H1 (cell line): Measurements from ENCODE around the gene CAMK2A. TPM values are rescaled to one million over a fixed set of nuclear protein-coding genes. Genes with fewer than 3 reads are reported as not detected.

Experiments
- CTCF ChIA-PET: fragments of 300-600 bp; sonication (Branson Sonifier 250); formaldehyde crosslinking; loops from one replicate; lab custom pipeline; 2021; ENCODE audit not compliant: partially characterized antibody; lab: Charles Lee
- POLR2A ChIA-PET: fragments of 300-600 bp; sonication (Branson Sonifier 250); formaldehyde crosslinking; loops from one replicate; lab custom pipeline; 2021; ENCODE audit warnings: inconsistent platforms; ENCODE audit not compliant: partially characterized antibody; lab: Charles Lee
- DNase-seq, 2 experiments: peaks; one replicate each; pipeline versions ENCODE4 v3.0.0 to v3.0.0-alpha.2; 2010 to 2022; ENCODE audit warnings: low spot score in 2 of 2, low read depth in 1 of 2, mixed read lengths in 1 of 2
- FAIRE-seq: peaks from 2 replicates; lab custom pipeline; 2011; peaks lifted over from hg19 to GRCh38; lab: Jason Lieb, UNC
- H2AFZ ChIP-seq: 2 replicates; pipeline ENCODE4 v1.8.1; 2012; ENCODE audit warnings: low read length, inconsistent platforms
- H2AK5ac ChIP-seq: 2 replicates; pipeline ENCODE4 v1.6.1; 2013; ENCODE audit warnings: low read depth, low read length
- H2BK120ac ChIP-seq: replicated peaks from 2 replicates; pipeline ENCODE3; 2013; ENCODE audit warnings: low read depth, low read length, inconsistent platforms
- H2BK12ac ChIP-seq: 2 replicates; pipeline ENCODE4 v1.6.1; 2013; ENCODE audit warnings: low read depth, low read length
- H2BK15ac ChIP-seq: 2 replicates; pipeline ENCODE4 v1.6.1; 2013; ENCODE audit warnings: low read length
- H2BK20ac ChIP-seq: 2 replicates; pipeline ENCODE4 v1.6.1; 2013; ENCODE audit warnings: low read length
- H2BK5ac ChIP-seq: 2 replicates; pipeline ENCODE4 v1.6.1; 2013; ENCODE audit warnings: low read depth, low read length
- H3K14ac ChIP-seq: 2 replicates; pipeline ENCODE4 v1.6.1; 2013; ENCODE audit warnings: inconsistent platforms; ENCODE audit not compliant: insufficient read length
- H3K18ac ChIP-seq: 2 replicates; pipeline ENCODE4 v1.6.1; 2013; ENCODE audit warnings: low read length; ENCODE audit errors: extremely low read depth
- H3K23ac ChIP-seq: 2 replicates; pipeline ENCODE4 v1.6.1; 2013; ENCODE audit warnings: inconsistent platforms; ENCODE audit not compliant: insufficient read length
- H3K23me2 ChIP-seq: 2 replicates; pipeline ENCODE4 v1.6.1; 2013; ENCODE audit warnings: low read depth, low read length
- H3K27ac ChIP-seq: 2 replicates; pipeline ENCODE4 v1.6.1; 2011; ENCODE audit warnings: low read depth, low read length, inconsistent platforms
- H3K27me3 ChIP-seq, 4 experiments: replicated peaks in 1 of 4; 1 replicate in 1 of 4; 2 replicates in 3 of 4; pipeline versions ENCODE4 v1.6.1 to v1.8.1; 2011 to 2013; ENCODE audit warnings: low read length in 3 of 4, mild to moderate bottlenecking in 3 of 4, inconsistent platforms in 2 of 4, mixed read lengths in 2 of 4, moderate library complexity in 1 of 4; ENCODE audit not compliant: control insufficient read depth in 3 of 4, insufficient read depth in 3 of 4; ENCODE audit errors: extremely low read depth in 1 of 4
- H3K36me3 ChIP-seq, 4 experiments: 2 replicates each; pipeline versions ENCODE4 v1.6.1 to v1.8.1; 2011 to 2013; ENCODE audit warnings: mild to moderate bottlenecking in 4 of 4, low read length in 3 of 4, moderate library complexity in 2 of 4, control low read depth in 1 of 4, inconsistent platforms in 1 of 4; ENCODE audit not compliant: insufficient read depth in 4 of 4, control insufficient read depth in 2 of 4
- H3K4ac ChIP-seq: replicated peaks from 2 replicates; pipeline ENCODE3; 2013; ENCODE audit warnings: low read length, low read depth, mixed read lengths, inconsistent platforms; ENCODE audit not compliant: insufficient read length
- H3K4me1 ChIP-seq, 4 experiments: replicated peaks in 1 of 4; 1 replicate in 1 of 4; 2 replicates in 3 of 4; pipeline versions ENCODE4 v1.6.1 to v1.8.1; 2011 to 2013; ENCODE audit warnings: low read length in 3 of 4, inconsistent platforms in 2 of 4, mixed read lengths in 1 of 4; ENCODE audit not compliant: insufficient read depth in 4 of 4, control insufficient read depth in 3 of 4
- H3K4me2 ChIP-seq, 2 experiments: 2 replicates each; pipeline versions ENCODE4 v1.6.1 to v1.8.1; 2011 to 2013; ENCODE audit warnings: low read depth in 2 of 2, low read length in 2 of 2, control low read depth in 1 of 2, inconsistent platforms in 1 of 2, mild to moderate bottlenecking in 1 of 2; ENCODE audit not compliant: insufficient read depth in 1 of 2
- H3K4me3 ChIP-seq, 4 experiments: fragments of 200-600, 300-600 bp in 1 of 4; sonication (generic), shearing (Covaris generic), sonication (Bioruptor Twin) in 1 of 4; 2 replicates each; pipeline versions ENCODE4 v1.5.1 to v1.8.1; 2011 to 2016; ENCODE audit warnings: low read length in 4 of 4, low read depth in 3 of 4, control low read depth in 2 of 4, inconsistent platforms in 2 of 4, mild to moderate bottlenecking in 2 of 4, mixed read lengths in 1 of 4, moderate library complexity in 1 of 4; ENCODE audit not compliant: insufficient read depth in 2 of 4; ENCODE audit errors: extremely low read depth in 1 of 4
- H3K56ac ChIP-seq: replicated peaks from 2 replicates; pipeline ENCODE3; 2013; ENCODE audit warnings: low read depth, mild to moderate bottlenecking, mixed read lengths, low read length, inconsistent platforms; ENCODE audit not compliant: insufficient read length
- H3K79me1 ChIP-seq: 2 replicates; pipeline ENCODE4 v1.6.1; 2013; ENCODE audit warnings: low read depth, low read length, control low read depth
- H3K79me2 ChIP-seq, 2 experiments: 2 replicates each; pipeline versions ENCODE4 v1.6.1 to v1.8.1; 2012 to 2013; ENCODE audit warnings: low read length in 2 of 2, mild to moderate bottlenecking in 2 of 2, inconsistent platforms in 1 of 2; ENCODE audit not compliant: insufficient read depth in 2 of 2, control insufficient read depth in 1 of 2
- H3K9ac ChIP-seq, 4 experiments: replicated peaks in 1 of 4; 1 replicate in 1 of 4; 2 replicates in 3 of 4; pipeline versions ENCODE4 v1.6.1 to v1.8.1; 2011 to 2013; ENCODE audit warnings: low read depth in 3 of 4, low read length in 3 of 4, control low read depth in 2 of 4, mild to moderate bottlenecking in 2 of 4, moderate library complexity in 2 of 4, inconsistent platforms in 1 of 4; ENCODE audit errors: extremely low read depth in 1 of 4
- H3K9me3 ChIP-seq, 2 experiments: 2 replicates each; pipeline versions ENCODE4 v1.6.1 to v1.8.1; 2012 to 2013; ENCODE audit warnings: mild to moderate bottlenecking in 2 of 2, moderate library complexity in 2 of 2, control low read depth in 1 of 2, inconsistent platforms in 1 of 2, low read depth in 1 of 2, low read length in 1 of 2, mixed read lengths in 1 of 2; ENCODE audit not compliant: insufficient read depth in 2 of 2
- H4K20me1 ChIP-seq, 2 experiments: replicated peaks in 1 of 2; 2 replicates each; pipeline versions ENCODE3 to v1.8.1; 2011 to 2013; ENCODE audit warnings: inconsistent platforms in 2 of 2, low read length in 2 of 2, mild to moderate bottlenecking in 1 of 2; ENCODE audit not compliant: insufficient read depth in 2 of 2, control insufficient read depth in 1 of 2
- H4K5ac ChIP-seq: 2 replicates; pipeline ENCODE4 v1.6.1; 2013; ENCODE audit warnings: low read length, low read depth, mixed read lengths, inconsistent platforms; ENCODE audit not compliant: insufficient read length
- H4K8ac ChIP-seq: 2 replicates; pipeline ENCODE4 v1.8.0; 2013; ENCODE audit warnings: mild to moderate bottlenecking, moderate library complexity, low read length, inconsistent platforms; ENCODE audit not compliant: insufficient read depth; ENCODE audit errors: extremely low read depth
- H4K91ac ChIP-seq: replicated peaks from 2 replicates; pipeline ENCODE3; 2013; ENCODE audit warnings: low read length, mixed read lengths, inconsistent platforms; ENCODE audit not compliant: insufficient read length
- BACH1 ChIP-seq: IDR thresholded peaks from 2 replicates; pipeline ENCODE4 v1.6.1; 2012; ENCODE audit warnings: low read length, improper control_type of control experiment
- CBX5 ChIP-seq: fragments of 300-800, 300-1000 bp; sonication (generic); IDR thresholded peaks from 2 replicates; pipeline ENCODE4 v1.7.1; 2016; ENCODE audit warnings: antibody characterized with exemption, low read length, low read depth
- EP300 ChIP-seq, 2 experiments: IDR thresholded peaks; 1 replicate in 1 of 2; 2 replicates in 1 of 2; pipeline ENCODE4 v1.6.1; 2011 to 2012; ENCODE audit warnings: low read depth in 2 of 2, low read length in 2 of 2, mild to moderate bottlenecking in 2 of 2, borderline replicate concordance in 1 of 2, inconsistent platforms in 1 of 2, moderate library complexity in 1 of 2
- GABPA ChIP-seq: IDR thresholded peaks from 2 replicates; pipeline ENCODE4 v1.6.1; 2011; ENCODE audit warnings: mild to moderate bottlenecking, low read length, moderate library complexity, borderline replicate concordance; ENCODE audit not compliant: insufficient read depth
- RAD21 ChIP-seq, 2 experiments: IDR thresholded peaks in 1 of 2; conservative IDR thresholded peaks in 1 of 2; 2 replicates each; pipeline ENCODE4 v1.6.1; 2011; ENCODE audit warnings: low read depth in 2 of 2, low read length in 2 of 2, improper control_type of control experiment in 1 of 2, inconsistent platforms in 1 of 2, mild to moderate bottlenecking in 1 of 2, moderate library complexity in 1 of 2
- SIN3A ChIP-seq, 2 experiments: IDR thresholded peaks in 1 of 2; conservative IDR thresholded peaks in 1 of 2; 2 replicates each; pipeline ENCODE4 v1.6.1; 2011 to 2012; ENCODE audit warnings: low read length in 2 of 2, improper control_type of control experiment in 1 of 2, low read depth in 1 of 2, mild to moderate bottlenecking in 1 of 2
- TCF12 ChIP-seq: IDR thresholded peaks from 2 replicates; pipeline ENCODE4 v1.6.1; 2011; ENCODE audit warnings: low read depth, mild to moderate bottlenecking, low read length
- WGBS, 2 experiments: shearing (Covaris generic) in 1 of 2; methylation state at CpG; one replicate each; pipeline versions ENCODE4 v1.1.6 to v1.1.7; 2013 to 2015; ENCODE audit warnings: low lambda C conversion rate in 2 of 2, mixed read lengths in 2 of 2, inconsistent platforms in 1 of 2, low coverage in 1 of 2, missing lambda C conversion rate in 1 of 2; ENCODE audit not compliant: insufficient replicate concordance in 2 of 2, insufficient coverage in 1 of 2, insufficient read length in 1 of 2; ENCODE audit errors: extremely low coverage in 1 of 2, missing lambda C conversion rate in 1 of 2; 5-methylcytosine and 5-hydroxymethylcytosine counted together
- polyA plus RNA-seq, 7 experiments: library from polyadenylated mRNA; depleted of rRNA in 3 of 7; stranded (reverse) in 5 of 7; unstranded in 2 of 7; fragments of >200 nt in 5 of 7; fragments of 200-250 nt in 2 of 7; gene quantifications; 1 replicate in 5 of 7; 2 replicates in 1 of 7; 4 replicates in 1 of 7; pipeline versions ENCODE4 v1.2.1 to v1.2.3, GENCODE V29; 2011 to 2013; ENCODE audit warnings: missing spikeins in 2 of 7, mixed read lengths in 2 of 7
- total RNA-seq: library from RNA; stranded (reverse); fragmentation: NEBNext Ultra II Directional; extraction: Animal tissue kit (Norgen Biotek cat#: 25700); gene quantifications from 2 replicates; pipeline ENCODE4 v1.2.1, GENCODE V29; 2021
- TF ChIP-seq, protein P1 (sequence below), 3 experiments: IDR thresholded peaks; 1 replicate in 2 of 3; 2 replicates in 1 of 3; pipeline versions ENCODE4 v1.5.1 to v1.6.1; 2011; ENCODE audit warnings: low read length in 3 of 3, mild to moderate bottlenecking in 3 of 3, inconsistent platforms in 2 of 3, low read depth in 1 of 3, moderate library complexity in 1 of 3; ENCODE audit not compliant: insufficient read depth in 1 of 3; ENCODE audit errors: control extremely low read depth in 1 of 3

CAMK2A gene
- total and polyA plus RNA-seq, 2 of the 8 experiments (the other 6 are each of a cell fraction or from before 2014, with no cell fraction given) = 0.20 to 0.28 TPM

DNA sequence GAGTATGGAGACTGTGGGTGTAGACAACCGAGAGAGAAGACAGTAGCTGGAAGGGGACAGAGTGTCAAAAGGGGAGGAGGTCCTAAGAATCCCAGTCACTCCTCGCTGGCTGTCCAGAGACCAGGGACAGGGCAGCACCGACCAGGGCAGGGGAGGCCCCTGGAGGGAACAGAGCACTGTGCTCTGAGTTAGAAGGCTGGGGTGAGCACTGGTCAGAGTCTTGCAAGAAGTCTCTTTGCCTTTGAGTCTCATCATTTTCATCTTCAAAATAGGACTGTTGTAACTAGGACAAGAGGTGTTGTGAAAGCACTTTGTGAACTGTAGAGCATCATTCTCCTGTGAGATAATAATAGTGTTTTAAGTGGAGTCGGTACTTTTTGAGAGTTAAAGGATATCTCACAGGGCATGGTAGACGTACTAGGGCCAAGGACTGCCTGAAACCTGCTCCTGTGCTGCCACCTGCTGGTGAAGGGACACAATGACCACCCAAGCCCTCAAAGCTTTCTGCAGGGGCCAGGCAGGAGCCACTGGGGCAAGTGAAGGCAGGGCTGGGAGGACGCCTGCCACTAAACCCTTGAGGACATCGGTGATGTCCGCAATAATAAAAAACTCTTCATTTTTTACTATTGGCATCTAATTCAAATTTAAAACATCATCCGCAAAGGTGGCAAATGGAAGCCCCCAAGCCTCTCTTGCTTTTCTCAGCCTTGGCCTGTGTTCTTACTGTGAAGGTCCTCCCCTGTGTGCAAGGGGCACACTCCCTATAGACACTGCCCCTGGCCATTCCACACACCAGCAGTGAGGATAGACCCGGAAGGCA, 71.5 kb downstream of the CAMK2A start:
- no peak overlapping the region for H2BK5ac ChIP-seq
- no peak overlapping the region for H2BK20ac ChIP-seq
- no peak overlapping the region for H3K4ac ChIP-seq
- H3K9ac ChIP-seq = no peak overlapping the region
- WGBS, 2 experiments = 41% methylated on average over 10 of the region's 10 CpGs; no CpG with 5 or more reads in 1 of the 2 experiments
- no peak overlapping the region for H3K27ac ChIP-seq
- POLR2A ChIA-PET = interaction anchor here (1.7 kb wide), 1 partner anchor 59 kb away, joined by 4 read pairs; no protein-coding TSS in a partner anchor
- no peak overlapping the region for H2AK5ac ChIP-seq
- H4K8ac ChIP-seq = no peak overlapping the region
- no peak overlapping the region for H2BK120ac ChIP-seq
- H3K23me2 ChIP-seq = no peaks in the 10 kb centered on the region
- H3K79me1 ChIP-seq = no peaks in the 10 kb centered on the region
- no peaks in the 10 kb centered on the region for H3K36me3 ChIP-seq
- H3K56ac ChIP-seq = no peak overlapping the region
- no peak overlapping the region for H2AFZ ChIP-seq
- peaks cover 0 to 6% (median 4%) of the 10 kb centered on the region in 4 experiments; a peak in 3 of 7 replicates for H3K27me3 ChIP-seq
- 0 out of 7 replicates have a peak, but pooled peaks cover 0 to 3% (median 0%) of the 10 kb centered on the region in 4 experiments for H3K4me1 ChIP-seq
- FAIRE-seq (peak; percentile 94), DNase-seq (peak; percentile 61 to 92)
- H3K79me2 ChIP-seq = no peaks in the 10 kb centered on the region
- no peak overlapping the region for H4K5ac ChIP-seq
- no peak overlapping the region for H3K4me3 ChIP-seq
- no peak overlapping the region for H3K23ac ChIP-seq
- no peak overlapping the region for H4K91ac ChIP-seq
- H2BK15ac ChIP-seq = no peak overlapping the region
- CTCF ChIA-PET = interaction anchor here (0.6 to 22.9 kb wide), 35 partner anchors 8 to 384 kb away, joined by 3 to 406 read pairs (median 5); partner anchors contain the start of genes CDX1, PDGFRB and SLC6A7
- H2BK12ac ChIP-seq = no peak overlapping the region
- no peaks in the 10 kb centered on the region for H3K9me3 ChIP-seq
- H4K20me1 ChIP-seq = no peaks in the 10 kb centered on the region
- no peak overlapping the region for H3K18ac ChIP-seq
- H3K4me2 ChIP-seq = no peak overlapping the region
- no peak overlapping the region for H3K14ac ChIP-seq
- TF ChIP-seq EP300 (IDR thresholded peaks at IDR 0.05; ENCODE audit: borderline replicate concordance in 1 of 2, low read depth in 2 of 2, low read length in 2 of 2) (no peak), GABPA (no peak), SIN3A (conservative IDR thresholded peaks at IDR 0.05 in 1 of 2, IDR thresholded peaks at IDR 0.05 in 1 of 2; ENCODE audit: low read depth in 1 of 2, low read length in 2 of 2) (no peak), BACH1 (no peak), RAD21 (IDR thresholded peaks at IDR 0.05 in 1 of 2, conservative IDR thresholded peaks at IDR 0.05 in 1 of 2; ENCODE audit: low read depth in 2 of 2, low read length in 2 of 2) (peak; percentile 97 to 98), CBX5 (no peak), TCF12 (no peak)
- TF ChIP-seq, protein P1, sequence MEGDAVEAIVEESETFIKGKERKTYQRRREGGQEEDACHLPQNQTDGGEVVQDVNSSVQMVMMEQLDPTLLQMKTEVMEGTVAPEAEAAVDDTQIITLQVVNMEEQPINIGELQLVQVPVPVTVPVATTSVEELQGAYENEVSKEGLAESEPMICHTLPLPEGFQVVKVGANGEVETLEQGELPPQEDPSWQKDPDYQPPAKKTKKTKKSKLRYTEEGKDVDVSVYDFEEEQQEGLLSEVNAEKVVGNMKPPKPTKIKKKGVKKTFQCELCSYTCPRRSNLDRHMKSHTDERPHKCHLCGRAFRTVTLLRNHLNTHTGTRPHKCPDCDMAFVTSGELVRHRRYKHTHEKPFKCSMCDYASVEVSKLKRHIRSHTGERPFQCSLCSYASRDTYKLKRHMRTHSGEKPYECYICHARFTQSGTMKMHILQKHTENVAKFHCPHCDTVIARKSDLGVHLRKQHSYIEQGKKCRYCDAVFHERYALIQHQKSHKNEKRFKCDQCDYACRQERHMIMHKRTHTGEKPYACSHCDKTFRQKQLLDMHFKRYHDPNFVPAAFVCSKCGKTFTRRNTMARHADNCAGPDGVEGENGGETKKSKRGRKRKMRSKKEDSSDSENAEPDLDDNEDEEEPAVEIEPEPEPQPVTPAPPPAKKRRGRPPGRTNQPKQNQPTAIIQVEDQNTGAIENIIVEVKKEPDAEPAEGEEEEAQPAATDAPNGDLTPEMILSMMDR (IDR thresholded peaks at IDR 0.05; ENCODE audit: control extremely low read depth in 1 of 3, insufficient read depth in 1 of 3, low read depth in 1 of 3, low read length in 3 of 3) = peak in 2 of 3 experiments; percentile 89 to 95; a peak in 3 of 4 replicates
